ENCODE measurements around the gene RPS6KA5.
"Not testable (repeated sequence)": the region's sequence is repeated elsewhere in the genome, so short reads cannot be mapped to it uniquely, and the experiment has no call there.

Gene RPS6KA5

DNA sequence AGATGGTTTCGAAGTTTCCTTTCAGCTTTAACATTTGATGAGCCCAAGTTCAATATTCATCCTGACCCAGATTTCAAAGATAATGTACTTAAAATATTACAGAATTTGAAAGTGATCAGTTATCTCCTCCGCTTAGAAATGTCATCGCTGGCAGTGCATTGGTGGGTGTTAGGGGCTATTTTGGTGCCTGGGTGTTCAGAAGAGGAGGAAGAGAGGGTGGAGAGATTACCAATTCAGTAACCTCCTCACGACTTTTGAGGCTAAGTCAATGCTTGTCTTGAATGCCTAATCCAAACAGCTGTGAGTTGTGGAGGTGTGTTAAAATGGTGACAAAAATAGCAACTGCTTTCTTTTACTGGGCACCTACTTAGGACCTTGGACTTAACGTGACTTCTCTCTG is 39.7 kb upstream of the RPS6KA5 start:
- Histone ChIP-seq H3K27me3 (ENCODE audit: insufficient read depth, low read length) (no peaks in the 10 kb centered on the region; the same call in 1 of the 2 replicates), H3K9me3 (ENCODE audit: low read length) (no peaks in the 10 kb centered on the region), H3K9ac (ENCODE audit: low read length) (no peak overlapping the region), H4K20me1 (ENCODE audit: insufficient read depth, low read length) (no peaks in the 10 kb centered on the region), H3K4me3 (ENCODE audit: low read depth, low read length, poor library complexity, severe bottlenecking) (no peak overlapping the region), H2AFZ (ENCODE audit: low read length) (no peak overlapping the region), H3K4me2 (ENCODE audit: low read length) (no peak overlapping the region), H3K36me3 (ENCODE audit: insufficient read depth, low read length) (no peaks in the 10 kb centered on the region), H3F3A (ENCODE audit: insufficient read depth, low read length) (no peaks in the 10 kb centered on the region), H3K9me2 (ENCODE audit: low read depth, low read length) (no peaks in the 10 kb centered on the region), H3K27ac (ENCODE audit: low read depth, low read length, poor library complexity, severe bottlenecking) (no peak overlapping the region), H3K79me2 (ENCODE audit: insufficient read depth, low read length) (no peaks in the 10 kb centered on the region), H3K4me1 (ENCODE audit: insufficient read depth, low read length, severe bottlenecking) (no peaks in the 10 kb centered on the region)
- no peak for TF ChIP-seq EZH2 (IDR thresholded peaks at IDR 0.05; ENCODE audit: borderline replicate concordance, low read length)
- TF ChIP-seq, protein P1, sequence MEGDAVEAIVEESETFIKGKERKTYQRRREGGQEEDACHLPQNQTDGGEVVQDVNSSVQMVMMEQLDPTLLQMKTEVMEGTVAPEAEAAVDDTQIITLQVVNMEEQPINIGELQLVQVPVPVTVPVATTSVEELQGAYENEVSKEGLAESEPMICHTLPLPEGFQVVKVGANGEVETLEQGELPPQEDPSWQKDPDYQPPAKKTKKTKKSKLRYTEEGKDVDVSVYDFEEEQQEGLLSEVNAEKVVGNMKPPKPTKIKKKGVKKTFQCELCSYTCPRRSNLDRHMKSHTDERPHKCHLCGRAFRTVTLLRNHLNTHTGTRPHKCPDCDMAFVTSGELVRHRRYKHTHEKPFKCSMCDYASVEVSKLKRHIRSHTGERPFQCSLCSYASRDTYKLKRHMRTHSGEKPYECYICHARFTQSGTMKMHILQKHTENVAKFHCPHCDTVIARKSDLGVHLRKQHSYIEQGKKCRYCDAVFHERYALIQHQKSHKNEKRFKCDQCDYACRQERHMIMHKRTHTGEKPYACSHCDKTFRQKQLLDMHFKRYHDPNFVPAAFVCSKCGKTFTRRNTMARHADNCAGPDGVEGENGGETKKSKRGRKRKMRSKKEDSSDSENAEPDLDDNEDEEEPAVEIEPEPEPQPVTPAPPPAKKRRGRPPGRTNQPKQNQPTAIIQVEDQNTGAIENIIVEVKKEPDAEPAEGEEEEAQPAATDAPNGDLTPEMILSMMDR (IDR thresholded peaks at IDR 0.05; ENCODE audit: low read length), result no peak

DNA sequence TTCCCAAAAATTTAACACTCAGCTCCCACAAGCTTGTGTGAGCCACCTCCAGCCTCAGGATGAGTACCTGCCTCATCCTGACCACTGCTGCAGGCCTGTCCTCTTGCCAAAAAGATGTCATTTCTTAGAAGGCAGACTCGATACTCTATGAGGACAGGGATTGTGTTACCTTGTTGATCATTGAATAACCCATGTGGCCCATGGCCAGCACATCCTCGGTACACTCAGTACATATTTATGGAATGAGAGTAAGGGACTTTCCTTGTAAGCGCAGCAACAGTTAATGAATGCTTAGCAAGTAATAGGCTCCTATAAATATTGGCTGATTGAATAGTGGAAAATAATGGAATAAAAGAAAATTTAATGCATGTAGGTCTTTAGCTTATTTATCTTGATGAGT is 38.1 kb upstream of the RPS6KA5 start:
- Histone ChIP-seq H3K9me2 (ENCODE audit: low read depth, low read length) (no peaks in the 10 kb centered on the region), H3K36me3 (ENCODE audit: insufficient read depth, low read length) (no peaks in the 10 kb centered on the region), H3K9me3 (ENCODE audit: low read length) (no peaks in the 10 kb centered on the region), H3K9ac (ENCODE audit: low read length) (no peak overlapping the region), H3K4me2 (ENCODE audit: low read length) (no peak overlapping the region), H2AFZ (ENCODE audit: low read length) (no peak overlapping the region), H3K4me3 (ENCODE audit: low read depth, low read length, poor library complexity, severe bottlenecking) (no peak overlapping the region), H3K27ac (ENCODE audit: low read depth, low read length, poor library complexity, severe bottlenecking) (no peak overlapping the region), H3F3A (ENCODE audit: insufficient read depth, low read length) (no peaks in the 10 kb centered on the region), H4K20me1 (ENCODE audit: insufficient read depth, low read length) (no peaks in the 10 kb centered on the region), H3K4me1 (ENCODE audit: insufficient read depth, low read length, severe bottlenecking) (no peaks in the 10 kb centered on the region), H3K27me3 (ENCODE audit: insufficient read depth, low read length) (no peaks in the 10 kb centered on the region; the same call in 1 of the 2 replicates), H3K79me2 (ENCODE audit: insufficient read depth, low read length) (no peaks in the 10 kb centered on the region)
- TF ChIP-seq, protein P1 (IDR thresholded peaks at IDR 0.05; ENCODE audit: low read length), result no peak
- no peak for TF ChIP-seq EZH2 (IDR thresholded peaks at IDR 0.05; ENCODE audit: borderline replicate concordance, low read length)

GRCh38 chr14:91097657-91098056 is 37.2 kb upstream of the RPS6KA5 start:
- not testable (repeated sequence) for H3K4me1 ChIP-seq (ENCODE audit: insufficient read depth, low read length, severe bottlenecking)

GRCh38 chr14:91095178-91095577 is 34.7 kb upstream of the RPS6KA5 start:
- no peaks in the 10 kb centered on the region for H3K4me1 ChIP-seq (ENCODE audit: insufficient read depth, low read length, severe bottlenecking)
- no peaks in the 10 kb centered on the region for H3K9me2 ChIP-seq (ENCODE audit: low read depth, low read length)
- no peaks in the 10 kb centered on the region for H3K27me3 ChIP-seq (ENCODE audit: insufficient read depth, low read length)
- H3K27ac ChIP-seq (ENCODE audit: low read depth, low read length, poor library complexity, severe bottlenecking), result no peak overlapping the region
- no peak overlapping the region for H3K9ac ChIP-seq (ENCODE audit: low read length)
- no peaks in the 10 kb centered on the region for H3F3A ChIP-seq (ENCODE audit: insufficient read depth, low read length)
- no peak overlapping the region for H3K4me3 ChIP-seq (ENCODE audit: low read depth, low read length, poor library complexity, severe bottlenecking)
- H3K79me2 ChIP-seq (ENCODE audit: insufficient read depth, low read length), result no peaks in the 10 kb centered on the region
- no peaks in the 10 kb centered on the region for H3K36me3 ChIP-seq (ENCODE audit: insufficient read depth, low read length)
- H4K20me1 ChIP-seq (ENCODE audit: insufficient read depth, low read length), result no peaks in the 10 kb centered on the region
- no peak overlapping the region for H2AFZ ChIP-seq (ENCODE audit: low read length)
- no peak overlapping the region for H3K4me2 ChIP-seq (ENCODE audit: low read length)
- no peak for TF ChIP-seq EZH2 (IDR thresholded peaks at IDR 0.05; ENCODE audit: borderline replicate concordance, low read length)
- TF ChIP-seq, protein P1 (IDR thresholded peaks at IDR 0.05; ENCODE audit: low read length), result no peak
- no peaks in the 10 kb centered on the region for H3K9me3 ChIP-seq (ENCODE audit: low read length)

More at GRCh38 chr14:91097657-91098056, 37.2 kb upstream of the RPS6KA5 start:
- H3F3A ChIP-seq (ENCODE audit: insufficient read depth, low read length); H3K9me3 ChIP-seq (ENCODE audit: low read length); H3K9me2 ChIP-seq (ENCODE audit: low read depth, low read length); H3K27me3 ChIP-seq (ENCODE audit: insufficient read depth, low read length); H3K27ac ChIP-seq (ENCODE audit: low read depth, low read length, poor library complexity, severe bottlenecking); H3K4me2 ChIP-seq (ENCODE audit: low read length); H3K36me3 ChIP-seq (ENCODE audit: insufficient read depth, low read length); H3K4me3 ChIP-seq (ENCODE audit: low read depth, low read length, poor library complexity, severe bottlenecking); H4K20me1 ChIP-seq (ENCODE audit: insufficient read depth, low read length); H3K9ac ChIP-seq (ENCODE audit: low read length); H2AFZ ChIP-seq (ENCODE audit: low read length); H3K79me2 ChIP-seq (ENCODE audit: insufficient read depth, low read length): not testable (repeated sequence)
